T1000 (cell line): Measurements from ENCODE around the gene DPP4.
"Not testable (repeated sequence)": the region's sequence is repeated elsewhere in the genome, so short reads cannot be mapped to it uniquely, and the experiment has no call there.

Source experiments
- DNase-seq: peaks from one replicate; lab custom pipeline; 2025; ENCODE audit warnings: mixed read lengths; lab: John Stamatoyannopoulos, UW

The DPP4 gene

DNA sequence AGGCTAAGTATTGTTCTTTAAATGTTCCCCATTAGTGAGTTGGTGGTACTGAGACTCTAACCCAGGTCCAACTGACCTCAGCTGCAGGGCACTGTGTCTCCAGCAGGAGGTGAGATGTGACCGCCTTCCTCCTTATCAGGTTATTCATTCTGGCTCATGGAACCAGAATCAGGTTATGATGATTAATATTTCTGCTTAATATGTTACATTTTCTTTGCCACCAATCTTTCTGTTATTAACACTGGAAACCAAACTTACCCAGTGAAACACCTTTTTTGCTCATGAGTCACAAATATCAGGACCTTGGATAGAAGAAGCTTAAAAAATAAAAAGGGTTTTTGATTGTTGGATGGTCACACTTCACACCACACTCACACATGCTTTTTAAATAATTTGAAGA, 85.4 kb downstream of the DPP4 start:
- no peak for DNase-seq

DNA sequence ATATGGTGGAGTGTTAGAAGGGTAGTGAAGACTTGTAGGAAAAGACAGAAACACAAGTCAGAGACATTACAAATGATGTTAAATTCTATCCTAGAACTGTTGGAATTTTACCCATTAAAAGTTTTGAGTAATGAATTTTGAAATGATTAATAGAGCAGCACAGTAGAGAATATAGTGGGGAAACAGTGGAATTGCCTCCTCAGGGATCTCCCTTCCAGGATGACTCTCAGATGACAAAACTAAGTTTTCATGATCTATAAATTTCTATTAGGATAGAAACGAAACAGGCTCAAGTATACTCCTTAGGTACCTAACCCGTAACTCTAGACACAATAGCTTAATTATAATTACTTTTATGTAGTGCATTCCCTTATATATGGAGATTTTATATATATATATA, 86.7 kb downstream of the DPP4 start:
- DNase-seq = no peak

DNA sequence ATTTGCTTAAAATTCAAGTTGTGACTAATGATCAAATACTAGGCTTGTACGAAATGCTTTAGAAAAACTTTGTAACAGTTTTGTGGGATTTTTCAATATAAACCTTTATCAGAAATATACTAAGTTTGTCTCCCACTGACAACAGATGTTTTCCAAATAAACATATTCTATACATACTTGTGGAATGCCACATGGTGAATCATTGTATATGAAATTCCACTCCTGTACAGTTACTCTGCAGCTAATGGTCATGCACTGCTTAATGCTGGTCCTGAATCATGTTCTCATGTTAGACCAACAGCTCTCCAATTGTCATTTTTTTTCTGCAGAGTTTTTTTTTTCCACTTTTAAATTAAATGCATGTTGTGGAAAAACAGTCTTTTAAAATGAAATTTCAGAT, 90.1 kb downstream of the DPP4 start:
- DNase-seq = no peak

DNA sequence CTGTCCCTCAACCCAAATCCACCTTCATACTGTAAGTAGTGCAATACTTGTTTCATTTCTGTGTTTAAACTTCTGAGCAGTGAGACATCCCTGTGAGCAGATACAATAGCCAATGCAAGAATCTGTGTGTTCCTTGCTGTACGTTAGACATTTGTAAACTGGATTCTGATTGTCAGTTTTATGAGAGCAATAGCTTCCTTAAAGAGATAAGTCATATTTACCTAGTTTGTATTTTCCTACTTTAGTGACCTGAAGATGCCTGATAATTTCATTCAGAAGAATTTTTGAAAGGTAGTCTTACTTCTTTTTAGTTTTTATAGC, 90.7 kb downstream of the DPP4 start:
- no peak for DNase-seq

DNA sequence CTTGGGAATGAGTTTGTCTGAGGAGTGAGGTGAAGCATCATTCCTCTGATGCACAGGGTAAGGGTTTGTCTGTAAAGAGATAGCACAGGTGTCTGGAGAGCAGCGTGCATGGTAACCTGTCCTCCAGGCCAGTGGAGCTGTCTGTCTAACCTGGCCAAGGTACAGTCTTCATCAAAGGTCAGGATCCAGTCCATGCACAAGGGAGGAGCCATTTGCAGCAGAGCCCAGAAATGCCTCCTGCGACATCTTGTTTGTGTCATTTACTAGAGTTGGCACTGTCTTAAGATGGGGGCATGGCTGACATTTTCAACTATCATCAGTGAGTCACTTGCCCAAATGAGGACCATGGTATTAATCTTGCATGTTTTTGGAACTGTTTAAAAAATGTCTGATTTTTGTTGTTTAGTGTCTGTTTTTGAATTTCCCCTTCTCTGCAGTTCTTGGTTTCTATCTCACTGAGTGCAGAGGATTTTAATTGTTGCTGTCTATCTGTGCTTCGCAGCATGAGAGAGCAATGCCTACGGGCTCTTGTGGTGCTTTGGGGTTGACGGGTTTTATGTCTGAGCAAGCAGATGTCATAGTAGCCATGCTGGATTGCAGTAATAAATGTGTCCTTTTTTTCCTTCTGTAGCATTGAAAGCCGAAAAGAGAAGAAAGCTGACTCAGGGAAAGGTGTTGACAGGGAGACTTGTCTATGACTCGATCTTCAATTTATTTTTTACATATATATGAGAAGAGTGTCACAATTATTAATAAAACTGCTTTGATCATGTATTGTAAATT, 91.3 kb downstream of the DPP4 start:
- DNase-seq = no peak

DNA sequence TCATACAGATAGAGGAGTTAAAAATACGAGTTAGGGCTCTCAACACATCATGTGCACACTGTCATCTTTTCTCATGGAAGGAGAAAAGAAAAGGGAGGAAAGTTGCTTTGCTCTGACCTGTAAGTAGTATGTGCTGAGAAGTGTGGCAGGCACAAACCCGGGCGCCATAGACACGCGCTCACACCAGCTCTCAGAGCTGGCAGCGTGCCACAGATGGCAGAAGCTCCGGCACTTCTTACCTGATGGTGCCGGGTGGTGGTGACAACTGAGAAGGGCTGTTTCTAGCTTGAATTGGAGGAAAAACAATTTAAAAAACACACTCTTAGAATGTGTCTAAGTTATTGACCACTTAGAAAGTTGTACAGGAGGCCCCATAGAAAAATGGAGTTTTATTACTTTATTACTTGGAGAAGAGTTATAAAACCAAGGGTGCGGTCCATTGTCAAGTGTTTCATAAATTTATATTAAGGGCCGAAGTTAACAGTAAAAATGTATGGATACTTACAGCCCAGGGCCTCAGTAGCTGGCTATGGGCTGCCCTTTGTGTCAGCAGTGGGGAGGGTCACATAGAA, 92.2 kb downstream of the DPP4 start:
- no peak for DNase-seq

DNA sequence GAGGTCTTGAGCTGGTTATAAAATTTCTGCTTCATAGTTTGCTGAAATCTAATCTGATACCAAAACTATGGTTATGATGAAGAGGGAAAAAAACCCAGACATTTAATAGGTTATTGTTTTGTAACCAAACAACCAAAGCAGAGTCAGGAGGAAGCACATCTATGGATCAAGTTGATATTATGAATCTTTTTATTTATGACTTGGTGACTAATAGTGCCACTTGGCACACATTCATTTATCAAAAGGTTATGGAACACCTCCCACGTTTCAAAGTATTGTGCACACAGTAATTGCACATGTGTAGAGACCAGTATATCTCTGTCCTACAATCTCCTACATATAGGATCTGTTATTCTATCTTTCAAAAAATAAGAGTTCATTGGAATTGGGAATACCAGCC, 93.0 kb downstream of the DPP4 start:
- no peak for DNase-seq

DNA sequence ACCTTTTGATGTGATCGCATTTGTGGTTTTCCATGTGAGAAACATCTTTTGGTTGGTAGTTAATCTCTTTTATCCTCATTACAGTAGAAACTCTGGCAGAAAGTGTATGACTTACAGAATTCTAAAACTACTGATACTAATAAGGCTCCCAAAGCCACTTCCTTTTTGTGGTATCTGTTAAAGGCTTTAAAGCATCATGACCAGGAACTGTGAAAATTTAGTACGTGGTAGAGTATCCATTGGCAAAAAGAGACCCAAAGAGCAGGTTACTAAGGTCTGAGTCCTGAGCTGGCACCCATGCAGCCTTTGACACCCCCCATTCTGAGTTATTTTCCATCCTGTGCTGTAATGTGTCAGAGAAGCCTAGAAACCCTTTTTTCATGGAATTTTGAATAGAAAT, 94.5 kb downstream of the DPP4 start:
- no peak for DNase-seq

DNA sequence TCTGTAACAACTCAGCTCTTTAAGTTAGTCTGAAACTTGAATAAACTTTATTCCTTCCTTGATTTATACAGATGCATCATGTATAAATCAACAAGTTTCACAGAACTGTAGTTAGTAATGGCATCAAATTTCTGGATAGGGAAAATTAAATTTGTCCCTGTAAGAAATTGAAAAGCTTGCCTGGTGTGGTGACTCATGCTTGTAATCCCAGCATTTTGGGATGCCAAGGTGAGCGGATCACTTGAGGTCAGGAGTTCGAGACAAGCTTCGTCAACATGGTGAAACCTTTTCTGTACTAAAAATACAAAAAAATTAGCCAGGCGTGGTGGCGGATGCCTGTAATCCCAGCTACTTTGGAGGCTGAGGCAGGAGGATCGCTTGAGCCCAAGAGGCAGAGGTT, 96.1 kb downstream of the DPP4 start:
- DNase-seq = not testable (repeated sequence)

DNA sequence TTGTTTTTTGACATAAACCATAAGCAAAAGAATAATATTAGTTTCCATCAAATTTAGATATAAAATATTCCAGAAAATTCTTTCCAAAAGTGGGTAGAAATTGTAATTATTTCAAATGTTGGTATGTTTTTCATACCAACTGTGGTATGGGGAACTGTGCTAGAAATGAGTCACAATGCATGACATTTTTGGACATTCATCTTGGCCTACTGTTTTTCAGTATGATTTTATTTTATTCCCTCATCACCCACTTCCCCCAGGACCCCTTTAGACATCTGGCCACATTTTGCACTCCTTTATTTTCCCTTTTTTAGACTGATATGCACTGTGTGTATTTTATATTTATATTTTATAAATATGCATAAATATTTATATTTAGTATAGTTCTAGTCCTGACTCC, 97.1 kb downstream of the DPP4 start:
- no peak for DNase-seq

DNA sequence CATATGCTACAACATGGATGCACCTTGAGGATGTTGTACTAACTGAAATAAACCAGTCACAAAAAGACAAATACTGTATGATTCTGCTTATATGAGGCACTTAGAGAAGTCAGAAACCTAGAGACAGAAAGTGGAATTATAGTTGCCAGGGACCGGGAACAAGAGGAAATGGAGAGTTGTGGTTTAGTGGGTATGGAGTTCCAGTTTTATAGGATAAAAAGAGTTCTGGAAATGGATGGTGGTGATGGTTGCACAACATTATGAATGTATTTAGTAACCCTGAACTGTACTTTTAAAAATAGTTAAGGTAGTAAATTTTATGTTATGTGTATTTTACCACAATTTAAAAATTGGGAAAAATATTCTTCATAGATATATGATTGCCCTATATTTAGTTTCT, 97.7 kb downstream of the DPP4 start:
- no peak for DNase-seq

DNA sequence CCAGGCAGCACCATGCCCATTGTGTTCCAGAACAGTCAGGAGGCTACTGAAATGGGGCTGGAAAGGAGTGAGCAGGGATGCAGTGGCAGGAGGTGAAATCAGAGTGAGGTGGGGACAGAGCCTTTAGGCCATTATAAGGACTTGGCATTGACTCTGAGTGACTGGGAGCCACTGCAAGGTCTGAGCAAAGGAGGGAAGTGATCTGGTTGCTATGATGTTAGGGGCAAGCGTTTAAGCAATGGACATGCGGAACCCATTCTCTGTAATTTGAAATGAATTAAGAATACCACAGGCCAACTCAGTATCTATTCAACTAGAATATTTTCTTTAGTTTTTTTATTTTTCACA, 98.2 kb downstream of the DPP4 start:
- no peak for DNase-seq

DNA sequence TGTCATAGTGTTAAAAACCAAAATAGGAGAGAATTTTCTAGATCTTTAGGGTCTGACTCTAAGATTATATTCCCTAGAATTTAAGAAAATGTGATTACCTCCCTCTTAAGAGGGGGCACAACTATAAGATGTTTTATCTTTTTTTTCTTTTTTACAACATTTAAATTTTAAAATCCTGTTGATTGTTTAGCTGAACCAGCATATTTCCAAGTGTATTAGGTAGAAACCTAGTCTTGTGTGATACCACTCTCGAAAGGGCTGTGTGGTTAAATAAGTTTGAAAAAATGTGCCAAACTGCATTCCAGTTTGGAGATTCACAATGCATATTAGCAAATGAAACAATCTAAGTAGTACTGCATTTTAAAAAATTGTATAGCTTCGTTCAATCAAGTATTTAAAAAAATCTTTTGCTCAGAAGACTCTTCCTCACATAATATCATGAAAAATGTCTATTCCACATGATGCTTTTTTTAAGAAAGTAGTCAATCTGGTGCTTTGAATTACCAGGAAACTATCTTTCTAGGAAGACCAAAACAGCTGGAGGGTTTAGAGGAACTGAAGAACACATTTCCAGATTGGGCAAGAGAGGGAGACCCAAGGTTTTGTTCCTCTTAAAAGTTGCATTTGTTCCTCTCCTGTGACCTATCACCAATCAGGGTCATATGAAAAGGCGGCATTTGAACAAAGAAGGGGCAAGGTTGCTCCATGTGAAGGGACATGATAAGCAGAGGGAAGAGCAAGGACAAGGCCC, 98.8 kb downstream of the DPP4 start:
- no peak for DNase-seq

DNA sequence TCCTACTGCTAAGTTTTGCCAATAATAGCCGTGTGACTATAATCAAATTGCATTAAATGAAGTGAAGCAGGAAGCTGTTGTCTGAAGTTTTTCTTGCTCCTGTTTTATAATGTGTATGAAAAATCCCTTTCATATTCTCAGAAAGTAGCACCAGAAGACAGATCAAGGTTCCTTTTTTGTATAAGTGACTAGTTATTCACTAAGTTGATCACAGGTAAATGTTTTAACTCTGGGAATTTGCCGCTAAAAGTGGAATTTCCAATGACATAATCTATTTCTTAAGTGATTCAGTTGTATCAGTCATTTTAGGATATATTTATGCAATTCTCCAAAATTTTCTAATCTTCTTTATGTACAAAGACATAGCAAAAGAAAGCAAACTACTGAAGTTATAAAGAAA, 99.6 kb downstream of the DPP4 start:
- DNase-seq = no peak

DNA sequence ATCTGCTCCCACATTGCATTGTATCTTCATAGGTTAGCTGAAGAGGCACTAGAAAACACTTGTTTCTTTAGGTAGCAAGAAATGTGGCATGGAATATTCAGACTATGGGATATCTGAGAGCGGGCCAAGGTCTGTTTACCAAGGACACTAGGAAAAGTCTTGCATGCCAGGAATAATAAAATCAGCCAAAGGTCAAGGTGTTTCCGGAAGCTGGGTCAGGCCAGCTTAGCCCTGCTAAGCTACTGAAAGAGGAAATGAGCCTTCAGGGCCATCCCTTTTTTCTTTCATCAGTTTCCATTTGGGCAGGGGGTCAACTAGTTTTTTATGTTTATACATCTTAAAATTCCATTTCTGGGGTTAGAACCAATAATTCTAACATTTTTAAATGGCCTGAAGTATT, 101.1 kb downstream of the DPP4 start:
- DNase-seq = no peak

DNA sequence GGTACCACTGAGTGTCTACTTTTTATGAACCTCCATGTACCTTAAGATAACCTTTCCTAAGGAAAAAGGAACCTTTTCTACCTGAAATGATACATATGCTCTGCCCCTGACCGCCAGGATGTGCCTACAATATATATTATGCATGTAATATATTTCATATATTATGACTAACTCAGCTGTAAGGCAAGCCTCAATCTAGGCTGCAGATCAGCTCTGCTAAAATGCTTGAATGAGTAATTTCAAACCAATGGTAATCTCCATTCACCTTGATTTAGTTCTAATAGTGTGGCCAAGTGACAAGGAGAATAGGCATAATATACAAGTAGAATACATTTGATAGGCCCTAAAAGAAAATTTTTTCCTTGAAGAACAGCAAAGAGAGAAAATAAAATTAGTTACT, 101.8 kb downstream of the DPP4 start:
- no peak for DNase-seq

DNA sequence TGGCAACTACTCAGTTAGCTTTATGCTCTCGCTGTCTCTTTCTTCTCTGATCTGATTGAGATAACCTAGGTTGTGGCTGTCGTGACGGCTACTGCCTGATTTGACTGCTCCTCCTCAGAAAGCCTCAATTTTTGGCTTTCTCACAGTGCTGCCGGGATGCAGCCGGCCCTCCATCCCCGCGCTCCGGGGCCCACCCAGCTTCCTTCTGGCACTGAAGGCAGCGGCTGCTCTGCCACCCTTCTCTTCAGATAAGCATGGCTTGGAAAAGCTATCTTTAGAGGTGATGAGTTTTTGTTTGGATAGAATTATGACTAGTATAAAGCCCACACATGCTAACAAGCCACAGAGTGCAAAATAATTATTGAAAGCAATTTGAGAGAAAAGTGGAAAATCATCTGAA, 102.5 kb downstream of the DPP4 start:
- no peak for DNase-seq

DNA sequence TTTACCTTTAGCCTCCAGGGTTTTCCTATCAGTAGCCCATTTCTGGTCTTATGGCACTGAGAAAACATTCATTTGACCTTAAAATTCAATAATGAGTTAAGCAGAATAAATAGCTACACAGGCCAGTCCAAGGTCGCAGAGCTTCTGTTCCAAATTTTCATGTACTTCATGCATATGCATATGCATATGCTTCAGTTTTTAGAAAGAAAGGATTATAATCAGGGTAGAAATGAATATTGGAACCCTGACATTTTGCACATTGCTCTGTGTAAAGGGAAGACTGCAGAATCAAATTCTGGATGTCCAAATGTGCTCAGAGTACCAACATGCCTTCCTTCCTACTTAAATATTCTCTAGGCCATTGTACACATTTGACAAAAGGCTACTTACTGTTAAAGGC, 104.9 kb downstream of the DPP4 start:
- no peak for DNase-seq

DNA sequence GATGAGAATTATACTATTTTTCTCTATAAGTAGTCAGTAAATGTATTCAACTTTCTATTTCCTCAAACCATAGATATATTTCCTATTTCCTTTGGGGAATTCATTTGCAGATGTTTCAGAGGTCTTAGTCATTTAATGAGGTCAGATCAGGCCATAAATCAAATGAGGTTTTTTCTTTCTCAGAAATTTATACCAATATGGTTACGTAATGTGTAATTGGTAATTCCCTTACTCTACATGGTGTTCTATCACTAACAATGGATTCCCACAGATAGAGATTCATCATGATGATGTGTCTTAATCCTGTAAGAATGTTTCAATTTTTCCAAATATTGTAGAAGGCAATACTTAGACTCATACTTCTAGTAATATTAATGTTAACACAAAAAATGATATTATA, 108.0 kb downstream of the DPP4 start:
- DNase-seq = no peak

DNA sequence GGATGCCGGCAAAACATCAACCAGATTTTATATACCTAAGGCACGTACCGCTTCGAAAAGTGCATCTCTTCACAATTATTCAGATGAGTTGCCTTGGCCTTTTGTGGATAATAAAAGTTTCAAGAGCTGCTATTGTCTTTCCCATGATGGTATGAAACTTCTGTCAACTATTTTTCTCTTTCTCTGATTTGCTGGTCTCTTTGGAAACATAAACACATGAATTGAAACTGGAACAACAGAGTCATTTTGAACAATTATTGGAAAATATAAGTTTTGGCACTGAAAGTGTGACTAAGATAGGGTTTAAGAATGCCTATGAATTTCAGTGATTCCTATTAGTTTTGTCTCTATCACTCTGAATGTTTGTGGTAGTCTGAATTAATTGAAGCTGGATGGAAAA, 109.9 kb downstream of the DPP4 start:
- no peak for DNase-seq

DNA sequence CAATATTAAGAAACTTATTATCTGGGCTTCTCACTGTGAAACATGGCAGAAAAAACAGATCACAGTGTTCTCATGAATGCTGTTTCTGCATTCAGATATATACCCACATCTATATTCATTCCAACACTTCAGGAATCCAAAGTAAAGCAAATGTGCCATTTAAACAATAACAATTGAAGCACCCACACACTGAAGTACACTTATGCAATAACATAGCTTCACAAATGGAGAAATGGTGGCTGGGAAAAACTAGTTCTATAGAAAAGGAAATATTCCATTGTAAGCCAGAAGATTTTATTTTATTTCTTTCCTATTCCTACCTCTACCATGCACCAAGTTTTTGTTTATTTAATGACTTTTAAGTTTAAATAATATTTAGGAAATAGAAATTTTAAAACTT, 111.9 kb downstream of the DPP4 start:
- no peak for DNase-seq

DNA sequence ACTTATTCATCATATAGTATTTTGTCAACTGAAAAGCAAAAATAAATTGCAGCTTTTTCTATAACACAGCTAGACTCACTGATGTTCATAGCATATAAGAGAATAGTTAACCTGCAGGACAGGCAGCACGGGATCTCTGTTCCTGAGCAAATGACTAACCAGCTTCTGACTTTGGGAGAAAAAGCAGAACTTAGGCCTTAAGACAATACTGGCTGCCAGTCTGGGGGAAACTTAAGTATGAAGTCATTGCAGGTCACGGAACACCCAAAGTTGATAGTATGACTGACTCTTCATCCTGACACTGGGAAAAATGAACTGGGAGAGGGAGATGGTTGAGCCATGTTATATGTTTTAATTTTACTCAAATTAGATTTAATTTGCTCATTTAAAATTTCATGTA, 113.0 kb downstream of the DPP4 start:
- DNase-seq = no peak

DNA sequence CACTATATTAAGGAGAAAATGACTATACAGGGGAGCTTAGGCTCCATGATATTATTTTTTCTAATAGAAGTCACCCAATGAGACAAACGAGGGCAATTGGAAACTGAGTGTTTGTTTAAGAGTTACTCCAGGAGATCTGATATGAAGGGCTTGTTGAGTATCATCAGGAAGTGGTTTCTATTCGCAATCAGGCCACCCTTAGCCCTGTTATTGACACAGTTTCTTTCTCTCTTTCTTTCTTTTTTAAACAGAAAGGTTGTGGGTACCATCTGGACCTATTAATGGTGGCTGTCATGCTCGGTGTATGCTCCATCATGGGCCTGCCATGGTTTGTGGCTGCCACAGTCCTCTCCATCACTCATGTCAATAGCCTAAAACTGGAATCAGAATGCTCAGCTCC, 117.3 kb downstream of the DPP4 start:
- DNase-seq = no peak

DNA sequence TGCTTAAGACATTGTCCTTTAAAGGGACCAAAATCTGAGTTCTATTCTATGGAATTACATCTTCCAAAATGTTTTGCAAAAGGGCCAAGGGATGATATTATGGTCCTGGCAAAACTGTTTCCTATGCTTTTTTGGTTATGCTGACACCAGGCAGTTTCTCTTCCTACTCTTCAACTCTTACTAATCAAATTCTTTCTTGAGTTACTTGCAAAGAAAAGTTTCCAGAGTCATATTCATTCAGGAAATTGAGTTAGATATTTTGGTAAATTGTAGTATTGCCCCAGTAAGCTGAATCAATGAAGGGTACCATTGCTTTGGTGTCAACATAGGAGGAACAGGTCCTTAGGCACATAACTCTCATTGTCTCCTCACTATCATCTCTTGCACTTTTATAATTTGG, 118.8 kb downstream of the DPP4 start:
- no peak for DNase-seq
